Right lung (tissue), 5 donors: ENCODE measurements around the gene NCOA4. TPM values are rescaled to one million over a fixed set of nuclear protein-coding genes. Genes with fewer than 3 reads are reported as not detected.
"Not testable (repeated sequence)": the region's sequence is repeated elsewhere in the genome, so short reads cannot be mapped to it uniquely, and the experiment has no call there.

Experiments
- DNase-seq, 2 donors: peaks; one replicate each; pipeline ENCODE4 v3.0.0-alpha.2; 2013
- polyA plus RNA-seq, 5 donors: library from polyadenylated mRNA; unstranded; fragments of 120-200 nt; gene quantifications; one replicate each; pipeline versions ENCODE4 v1.2.1 to v1.2.3, GENCODE V29; 2013; ENCODE audit warnings: inconsistent platforms in 1 of 5, low replicate concordance in 1 of 5; ENCODE audit not compliant: insufficient read length in 5 of 5, insufficient read depth in 1 of 5

NCOA4 gene
- polyA plus RNA-seq, 5 donors, result 160 to 214 (median 163) TPM

DNA sequence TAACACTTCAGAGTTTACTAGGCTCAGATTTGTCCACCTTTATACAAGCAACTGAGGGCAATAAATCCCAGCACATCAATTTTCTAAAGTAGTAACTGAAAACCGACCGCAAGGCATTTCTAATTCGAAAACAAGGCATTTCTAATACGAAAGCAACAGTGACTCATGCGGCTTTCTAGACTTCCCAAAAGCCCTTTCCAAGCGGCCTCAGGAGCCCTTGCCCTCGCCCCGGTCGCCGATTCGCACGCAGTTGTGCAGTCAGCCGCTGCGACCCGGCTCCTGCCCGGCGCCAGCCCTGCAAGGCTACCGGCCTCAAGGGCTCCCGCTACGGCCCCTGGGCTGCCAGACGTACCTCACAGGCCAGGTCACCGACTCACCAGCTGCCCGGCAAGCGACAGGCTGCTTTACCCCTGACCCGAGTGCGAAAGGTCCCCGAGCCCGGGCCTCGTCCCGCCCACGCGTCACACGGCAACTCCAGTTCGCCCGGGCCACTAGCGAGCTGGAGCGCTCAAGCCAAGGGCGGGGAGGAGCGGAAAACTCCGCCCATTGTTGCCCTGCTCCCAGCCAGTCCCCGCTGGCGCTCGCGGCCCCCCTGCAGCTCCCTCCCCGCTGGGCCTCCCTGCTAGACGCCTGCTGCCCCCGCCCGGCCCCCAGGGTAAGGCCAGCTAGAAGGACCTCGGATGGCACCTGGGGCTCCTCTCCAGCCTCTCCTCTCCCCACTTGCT, 7.3 kb downstream of the NCOA4 start:
- peak; percentile 67 to 68 for DNase-seq

DNA sequence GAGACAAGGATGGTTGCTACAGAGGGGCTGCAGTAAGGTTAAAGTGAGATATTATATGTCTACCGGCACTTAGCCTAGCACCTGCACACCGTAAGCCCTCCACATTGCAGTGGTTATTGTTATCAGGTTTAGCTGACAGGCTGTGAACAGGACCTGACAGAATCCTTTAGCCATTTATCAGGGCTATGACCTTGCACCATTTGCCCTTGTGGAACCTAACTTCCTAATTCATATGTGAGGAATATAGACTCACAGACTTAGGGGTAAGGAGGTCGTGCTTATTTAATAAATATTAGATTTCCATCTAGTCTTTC, 10.1 kb downstream of the NCOA4 start:
- no peak for DNase-seq

DNA sequence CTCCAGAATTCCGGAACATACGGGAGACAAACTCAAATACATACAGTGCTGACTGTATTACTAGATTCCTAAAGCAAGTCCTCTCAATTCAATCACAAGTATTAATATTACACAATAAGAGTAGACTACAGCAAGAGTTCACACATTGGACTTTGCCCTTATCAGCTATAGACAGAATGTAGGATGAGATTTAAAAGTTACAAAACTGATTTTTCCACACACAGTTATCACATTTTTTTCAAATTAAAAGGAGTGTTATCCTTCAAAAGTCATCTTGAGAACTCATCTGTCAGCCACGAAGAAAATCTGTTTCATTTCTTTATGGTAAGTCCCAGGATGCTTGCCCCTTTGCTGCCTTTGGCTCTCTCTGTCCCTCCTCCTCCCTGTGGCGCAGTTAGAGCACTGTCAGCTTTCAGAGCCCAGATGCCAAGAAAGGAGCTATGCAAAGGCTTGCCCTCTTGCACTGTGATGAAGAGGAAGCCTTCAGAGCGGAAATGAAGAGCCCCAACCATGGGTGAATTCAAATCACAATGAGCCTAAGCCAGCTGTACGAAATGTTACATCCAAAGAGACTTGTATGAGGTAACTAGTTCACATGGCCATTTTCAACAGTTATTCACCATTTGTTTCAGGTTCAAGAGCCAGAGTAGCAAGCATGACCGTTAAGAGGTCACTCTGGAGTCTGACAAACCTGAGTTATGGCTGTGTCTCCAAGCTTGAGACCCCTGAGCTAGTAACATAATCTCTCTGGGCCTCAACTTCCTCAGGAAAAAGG, 10.7 kb downstream of the NCOA4 start:
- DNase-seq, result no peak

DNA sequence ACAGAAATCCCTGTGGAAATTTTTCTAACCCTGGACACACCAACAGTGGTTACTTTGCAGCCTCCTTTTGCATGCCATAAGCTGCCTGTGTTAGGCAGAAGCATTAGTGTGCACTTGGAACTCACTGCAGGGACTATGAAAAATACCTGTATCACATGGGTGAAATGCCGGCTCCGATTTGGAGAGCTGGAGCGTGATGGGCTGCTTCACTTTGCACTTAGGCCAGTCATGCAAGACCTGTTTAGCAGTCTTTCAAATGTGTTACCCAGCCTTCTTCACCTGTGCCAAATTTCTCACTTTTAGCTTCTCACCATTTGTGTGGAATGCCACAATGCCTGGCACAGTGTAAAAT, 11.3 kb downstream of the NCOA4 start:
- DNase-seq, result no peak

DNA sequence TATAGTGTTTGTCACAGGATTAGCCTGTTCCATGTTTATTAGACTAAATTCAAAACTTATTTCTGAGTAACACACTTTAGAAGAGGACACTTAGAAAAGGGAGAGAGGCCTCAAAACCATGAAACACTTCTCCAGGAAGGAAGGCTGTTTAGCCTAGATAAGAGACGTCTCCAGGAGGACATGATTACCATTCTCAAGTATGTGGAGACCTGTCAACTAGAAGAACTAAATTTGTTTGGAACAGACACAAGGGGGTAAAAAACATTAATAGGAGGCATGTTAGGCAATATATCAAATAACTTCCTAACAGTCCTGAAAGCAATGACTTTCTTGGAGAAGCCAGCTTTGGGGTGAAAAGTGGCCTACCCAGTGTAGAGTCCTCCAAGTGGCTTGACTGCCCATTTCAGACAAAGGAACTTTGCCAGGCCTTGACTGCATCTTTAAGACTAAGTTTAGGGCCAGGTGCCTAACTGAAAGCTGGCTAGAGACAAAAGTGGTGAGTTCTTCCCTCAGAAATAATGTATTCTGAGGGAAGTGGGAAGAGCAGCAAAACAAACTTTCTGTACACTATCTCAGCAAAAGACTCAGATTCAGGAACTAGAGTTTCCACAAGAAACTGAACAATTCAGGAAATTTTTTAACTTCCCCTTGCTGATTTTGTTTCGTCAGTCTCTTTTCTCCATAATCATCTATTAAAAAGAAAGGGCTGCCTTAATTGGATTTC, 11.8 kb downstream of the NCOA4 start:
- DNase-seq, result no peak

DNA sequence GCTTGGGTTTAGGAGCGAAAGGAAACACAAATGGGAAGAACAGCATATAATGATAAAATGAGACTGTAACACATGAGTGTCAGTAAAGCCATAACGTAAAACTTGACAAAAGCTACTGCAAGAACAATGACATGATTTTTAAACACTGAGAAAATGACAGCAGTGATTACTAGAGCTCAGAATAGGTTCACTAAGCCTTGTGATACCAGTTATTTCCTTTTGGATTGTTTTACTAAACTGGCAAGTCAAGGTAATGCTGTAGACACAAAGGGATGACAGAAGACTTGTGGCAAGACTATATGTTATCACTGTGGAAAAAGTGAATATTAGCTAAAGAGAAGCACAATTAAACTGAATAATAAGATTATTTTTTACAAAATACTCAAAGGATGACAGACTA, 12.7 kb downstream of the NCOA4 start:
- no peak for DNase-seq

- no peak for DNase-seq
Measured at GRCh38 chr10:46016811-46017210, 13.6 kb downstream of the NCOA4 start.

GRCh38 chr10:46016190-46016589, 14.2 kb downstream of the NCOA4 start:
- DNase-seq, result no peak

- DNase-seq, result no peak
Measured at GRCh38 chr10:46014683-46015405, 15.6 kb downstream of the NCOA4 start.

DNA sequence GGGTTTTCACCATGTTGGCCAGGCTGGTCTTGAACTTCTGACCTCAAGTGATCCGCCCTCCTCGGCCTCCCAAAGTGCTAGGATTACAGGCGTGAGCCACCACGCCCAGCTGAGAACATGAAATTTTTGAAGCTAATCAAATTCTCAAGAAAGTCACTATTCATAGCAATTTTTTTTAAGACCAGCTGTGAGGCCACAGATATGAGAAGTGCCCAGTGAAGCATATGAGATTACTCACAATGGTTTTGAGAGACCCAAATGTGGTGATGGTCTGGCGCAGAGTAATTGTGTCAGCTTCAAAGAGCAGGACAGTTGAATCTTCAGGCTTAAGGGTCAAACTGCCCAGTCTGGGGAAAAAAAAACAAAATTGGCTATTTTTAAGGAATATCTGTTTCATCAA, 16.2 kb downstream of the NCOA4 start:
- DNase-seq, result no peak

DNA sequence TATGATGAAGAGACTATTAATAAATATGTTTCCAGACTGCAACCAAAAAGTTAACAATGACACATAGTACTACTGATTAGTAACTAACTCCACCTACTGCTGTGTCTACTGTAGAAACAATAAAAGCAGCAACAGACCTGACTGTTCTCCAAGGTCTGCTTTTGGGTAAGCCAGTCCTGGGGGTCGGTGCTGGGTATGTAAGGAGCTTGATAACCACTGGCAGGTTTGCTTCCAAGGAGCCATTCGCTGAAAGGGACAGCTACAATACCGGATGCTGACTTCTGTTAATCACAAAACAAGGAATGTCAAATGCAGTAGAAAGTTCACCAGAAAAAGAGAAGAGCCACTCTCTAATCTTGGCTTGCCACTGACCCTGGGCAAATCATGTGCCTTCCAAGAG, 17.7 kb downstream of the NCOA4 start:
- DNase-seq, result no peak

GRCh38 chr10:46006219-46006618, 24.2 kb downstream of the NCOA4 start:
- DNase-seq, result no peak

- DNase-seq, result no peak
Measured at GRCh38 chr10:46005383-46005782, 25.0 kb downstream of the NCOA4 start.

DNA sequence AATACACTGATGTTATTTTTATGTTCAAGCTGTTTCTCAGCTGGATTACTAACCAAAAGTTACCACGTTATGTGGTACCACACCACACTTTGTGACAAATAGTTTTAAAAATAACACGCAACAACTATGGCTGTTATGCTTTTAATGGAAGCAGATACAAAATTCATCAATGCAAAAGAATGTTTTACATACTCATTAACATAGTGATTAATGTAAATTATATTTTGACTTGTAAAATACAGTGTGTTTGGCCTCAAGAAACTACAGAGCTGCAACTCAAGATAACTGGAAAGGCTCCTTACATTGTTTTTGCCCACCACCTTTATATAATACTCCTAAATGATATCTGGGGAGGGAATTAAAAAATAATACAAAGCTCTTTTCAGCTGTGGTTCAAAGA, 25.5 kb downstream of the NCOA4 start:
- no peak for DNase-seq

DNA sequence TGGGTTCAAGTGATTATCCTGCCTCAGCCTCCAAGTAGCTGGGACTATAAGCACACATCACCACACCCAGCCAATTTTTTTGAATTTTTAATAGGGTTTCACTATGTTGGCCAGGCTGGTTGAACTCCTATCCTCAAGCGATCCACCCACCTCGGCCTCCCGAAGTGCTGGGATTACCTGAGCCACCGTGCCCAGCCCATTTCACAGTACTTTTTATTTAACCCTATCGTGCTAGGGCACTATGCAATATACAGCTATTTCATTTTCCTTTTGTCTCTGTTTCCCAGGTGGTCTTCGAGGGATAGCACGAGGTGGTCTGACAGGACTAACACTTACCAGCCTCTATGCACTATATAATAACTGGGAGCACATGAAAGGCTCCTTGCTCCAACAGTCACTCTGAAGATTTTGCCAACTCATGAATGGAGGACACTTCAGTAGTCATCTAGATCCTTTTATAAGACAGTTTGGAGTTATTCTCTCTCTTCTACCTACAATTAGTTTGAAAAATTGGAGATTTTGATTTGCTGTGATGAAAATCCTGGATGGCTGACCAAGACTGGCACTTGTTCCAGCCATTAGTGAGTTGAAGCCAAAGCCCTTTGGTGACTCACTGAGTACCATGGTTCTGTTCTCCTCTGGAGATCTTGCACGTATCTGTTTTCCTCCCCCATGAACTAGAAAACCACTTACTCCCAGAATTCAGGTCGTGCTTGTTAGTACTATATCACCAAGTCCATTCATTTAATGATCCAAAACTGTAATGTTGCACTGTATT, 27.3 kb downstream of the NCOA4 start:
- no peak for DNase-seq

DNA sequence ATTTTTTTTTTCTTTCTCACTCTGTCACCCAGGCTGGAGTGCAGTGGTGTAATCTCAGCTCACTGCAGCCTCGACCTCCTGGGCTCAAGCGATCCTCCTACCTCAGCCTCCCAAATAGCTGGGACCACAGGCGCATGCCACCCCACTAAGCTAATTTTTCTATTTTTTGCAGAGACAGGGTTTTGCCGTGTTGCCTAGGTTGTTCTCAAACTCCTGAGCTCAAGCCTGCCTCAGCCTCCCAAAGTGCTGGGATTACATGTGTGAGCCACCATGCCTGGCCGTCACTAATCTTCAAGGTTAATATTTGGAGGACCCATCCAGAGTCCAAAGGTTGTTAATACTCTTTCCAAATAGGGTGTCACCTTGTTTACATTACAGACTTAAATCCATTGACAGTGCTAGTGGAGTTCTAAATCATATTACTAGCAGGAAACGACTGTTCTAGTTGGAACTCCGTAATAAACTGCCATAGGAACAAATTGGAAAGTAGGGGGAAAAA, 28.2 kb downstream of the NCOA4 start:
- not testable (repeated sequence) for DNase-seq

GRCh38 chr10:46001187-46001756, 29.2 kb downstream of the NCOA4 start:
- no peak for DNase-seq

DNA sequence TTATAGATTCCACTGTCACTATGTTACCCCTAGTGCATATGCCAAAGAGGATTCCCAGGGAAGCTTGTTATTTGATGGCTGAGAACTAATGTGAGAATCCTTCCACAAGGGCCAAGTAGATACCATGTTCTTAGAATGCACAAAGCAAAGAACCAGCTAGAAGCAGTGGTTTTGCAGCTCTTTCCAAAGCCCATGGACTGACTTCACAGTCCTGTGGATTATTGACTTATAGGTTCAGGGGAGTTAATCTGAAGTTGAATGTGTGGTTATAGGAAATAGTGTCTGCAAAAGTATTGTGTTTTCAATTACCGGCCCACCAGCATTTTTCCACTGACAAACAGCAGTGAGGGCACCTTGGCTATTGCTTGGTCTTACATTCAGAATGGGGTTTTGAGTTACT, 29.9 kb downstream of the NCOA4 start:
- DNase-seq, result no peak

DNA sequence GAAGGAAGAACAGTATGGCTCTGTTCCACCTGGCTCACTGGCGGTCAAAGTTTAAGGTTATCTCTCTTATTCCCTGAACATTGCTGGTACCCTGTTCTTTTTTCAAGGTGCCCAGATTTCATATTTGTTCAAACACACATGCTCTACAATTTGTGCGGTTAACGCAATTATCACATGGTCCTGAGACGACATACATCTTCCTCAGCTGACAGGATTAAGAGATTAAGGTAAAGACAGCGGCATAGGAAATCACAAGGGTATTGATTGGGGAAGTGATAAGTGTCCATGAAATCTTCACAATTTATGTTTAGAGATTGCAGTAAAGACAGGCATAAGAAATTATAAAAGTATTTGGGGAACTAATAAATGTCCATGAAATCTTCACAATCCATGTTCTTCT, 30.5 kb downstream of the NCOA4 start:
- DNase-seq, result not testable (repeated sequence)

GRCh38 chr10:45997994-45998763, 32.2 kb downstream of the NCOA4 start:
- DNase-seq, result no peak
